ENCODE measurements around the gene DGKQ.
"Not testable (repeated sequence)": the region's sequence is repeated elsewhere in the genome, so short reads cannot be mapped to it uniquely, and the experiment has no call there.

DGKQ gene

GRCh38 chr4:982291-982690, 8.9 kb upstream of the DGKQ start:
- in situ Hi-C loops (cut with MboI; ENCODE audit: low sequenced_read_pairs): no loop called here

GRCh38 chr4:978957-979701, 5.8 kb upstream of the DGKQ start:
- in situ Hi-C loops (cut with MboI; ENCODE audit: low sequenced_read_pairs): no loop called here

GRCh38 chr4:976016-976415, 2.6 kb upstream of the DGKQ start:
- in situ Hi-C loops (cut with MboI; ENCODE audit: low sequenced_read_pairs): not testable (repeated sequence)

- in situ Hi-C loops (cut with MboI; ENCODE audit: low sequenced_read_pairs): no loop called here
Observed at GRCh38 chr4:974668-975067, 1.3 kb upstream of the DGKQ start.

- in situ Hi-C loops (cut with MboI; ENCODE audit: low sequenced_read_pairs): no loop called here
Observed at GRCh38 chr4:972651-973424, 531 bp downstream of the DGKQ start.

- in situ Hi-C loops (cut with MboI; ENCODE audit: low sequenced_read_pairs): no loop called here
Observed at GRCh38 chr4:971666-972500, 1.5 kb downstream of the DGKQ start.

- in situ Hi-C loops (cut with MboI; ENCODE audit: low sequenced_read_pairs): no loop called here
Observed at GRCh38 chr4:970854-971520, 2.4 kb downstream of the DGKQ start.

- in situ Hi-C loops (cut with MboI; ENCODE audit: low sequenced_read_pairs): no loop called here
Observed at GRCh38 chr4:970046-970745, 3.2 kb downstream of the DGKQ start.

GRCh38 chr4:968621-969394, 4.6 kb downstream of the DGKQ start:
- in situ Hi-C loops (cut with MboI; ENCODE audit: low sequenced_read_pairs): no loop called here

- in situ Hi-C loops (cut with MboI; ENCODE audit: low sequenced_read_pairs): no loop called here
Observed at GRCh38 chr4:968221-968620, 5.1 kb downstream of the DGKQ start.

- in situ Hi-C loops (cut with MboI; ENCODE audit: low sequenced_read_pairs): no loop called here
Observed at GRCh38 chr4:967113-968104, 6.0 kb downstream of the DGKQ start.

- in situ Hi-C loops (cut with MboI; ENCODE audit: low sequenced_read_pairs): no loop called here
Observed at GRCh38 chr4:966266-967112, 6.9 kb downstream of the DGKQ start.

- in situ Hi-C loops (cut with MboI; ENCODE audit: low sequenced_read_pairs): no loop called here
Observed at GRCh38 chr4:965766-966134, 7.6 kb downstream of the DGKQ start.

- in situ Hi-C loops (cut with MboI; ENCODE audit: low sequenced_read_pairs): no loop called here
Observed at GRCh38 chr4:965048-965765, 8.2 kb downstream of the DGKQ start.

- in situ Hi-C loops (cut with MboI; ENCODE audit: low sequenced_read_pairs): no loop called here
Observed at GRCh38 chr4:964346-965025, 8.9 kb downstream of the DGKQ start.

All from HL-60/S4 (cell line).